ENCODE data around the gene HBB.

DNA sequence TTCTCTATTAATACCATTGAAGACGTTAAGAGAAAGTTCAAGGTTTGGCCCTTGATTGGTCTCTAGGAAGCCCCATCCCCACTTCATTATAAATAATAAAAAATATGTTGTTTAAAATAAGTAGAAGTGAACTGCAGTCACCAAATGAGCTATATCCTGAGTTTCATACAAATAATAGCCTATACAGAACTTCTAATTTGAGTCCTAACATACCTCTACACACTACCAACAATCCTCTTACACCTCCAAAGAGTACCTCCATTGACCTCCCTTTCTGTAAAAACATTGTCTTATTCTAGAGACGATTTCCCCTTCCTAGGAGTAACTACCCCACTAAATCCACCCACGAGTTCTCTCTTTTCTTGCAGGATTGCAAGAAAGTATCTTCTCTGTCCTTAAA lies 14.6 kb upstream of the HBB start:
- TF ChIP-seq SMC3 (conservative IDR thresholded peaks at IDR 0.05; ENCODE audit: poor library complexity) (no peak), TAF1 (IDR thresholded peaks at IDR 0.05; ENCODE audit: low read depth) (no peak), POLR2AphosphoS5 (IDR thresholded peaks at IDR 0.05) (no peak), MXI1 (conservative IDR thresholded peaks at IDR 0.05; ENCODE audit: poor library complexity, severe bottlenecking) (no peak), EP300 (conservative IDR thresholded peaks at IDR 0.05; ENCODE audit: poor library complexity, severe bottlenecking) (no peak), RAD21 (conservative IDR thresholded peaks at IDR 0.05) (no peak), EZH2 (IDR thresholded peaks at IDR 0.05; ENCODE audit: borderline replicate concordance, insufficient read depth, low read length, poor library complexity, severe bottlenecking) (no peak)
- TF ChIP-seq, protein P1, sequence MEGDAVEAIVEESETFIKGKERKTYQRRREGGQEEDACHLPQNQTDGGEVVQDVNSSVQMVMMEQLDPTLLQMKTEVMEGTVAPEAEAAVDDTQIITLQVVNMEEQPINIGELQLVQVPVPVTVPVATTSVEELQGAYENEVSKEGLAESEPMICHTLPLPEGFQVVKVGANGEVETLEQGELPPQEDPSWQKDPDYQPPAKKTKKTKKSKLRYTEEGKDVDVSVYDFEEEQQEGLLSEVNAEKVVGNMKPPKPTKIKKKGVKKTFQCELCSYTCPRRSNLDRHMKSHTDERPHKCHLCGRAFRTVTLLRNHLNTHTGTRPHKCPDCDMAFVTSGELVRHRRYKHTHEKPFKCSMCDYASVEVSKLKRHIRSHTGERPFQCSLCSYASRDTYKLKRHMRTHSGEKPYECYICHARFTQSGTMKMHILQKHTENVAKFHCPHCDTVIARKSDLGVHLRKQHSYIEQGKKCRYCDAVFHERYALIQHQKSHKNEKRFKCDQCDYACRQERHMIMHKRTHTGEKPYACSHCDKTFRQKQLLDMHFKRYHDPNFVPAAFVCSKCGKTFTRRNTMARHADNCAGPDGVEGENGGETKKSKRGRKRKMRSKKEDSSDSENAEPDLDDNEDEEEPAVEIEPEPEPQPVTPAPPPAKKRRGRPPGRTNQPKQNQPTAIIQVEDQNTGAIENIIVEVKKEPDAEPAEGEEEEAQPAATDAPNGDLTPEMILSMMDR (IDR thresholded peaks at IDR 0.05; ENCODE audit: poor library complexity, severe bottlenecking): no peak
- TF ChIP-seq, protein P2, sequence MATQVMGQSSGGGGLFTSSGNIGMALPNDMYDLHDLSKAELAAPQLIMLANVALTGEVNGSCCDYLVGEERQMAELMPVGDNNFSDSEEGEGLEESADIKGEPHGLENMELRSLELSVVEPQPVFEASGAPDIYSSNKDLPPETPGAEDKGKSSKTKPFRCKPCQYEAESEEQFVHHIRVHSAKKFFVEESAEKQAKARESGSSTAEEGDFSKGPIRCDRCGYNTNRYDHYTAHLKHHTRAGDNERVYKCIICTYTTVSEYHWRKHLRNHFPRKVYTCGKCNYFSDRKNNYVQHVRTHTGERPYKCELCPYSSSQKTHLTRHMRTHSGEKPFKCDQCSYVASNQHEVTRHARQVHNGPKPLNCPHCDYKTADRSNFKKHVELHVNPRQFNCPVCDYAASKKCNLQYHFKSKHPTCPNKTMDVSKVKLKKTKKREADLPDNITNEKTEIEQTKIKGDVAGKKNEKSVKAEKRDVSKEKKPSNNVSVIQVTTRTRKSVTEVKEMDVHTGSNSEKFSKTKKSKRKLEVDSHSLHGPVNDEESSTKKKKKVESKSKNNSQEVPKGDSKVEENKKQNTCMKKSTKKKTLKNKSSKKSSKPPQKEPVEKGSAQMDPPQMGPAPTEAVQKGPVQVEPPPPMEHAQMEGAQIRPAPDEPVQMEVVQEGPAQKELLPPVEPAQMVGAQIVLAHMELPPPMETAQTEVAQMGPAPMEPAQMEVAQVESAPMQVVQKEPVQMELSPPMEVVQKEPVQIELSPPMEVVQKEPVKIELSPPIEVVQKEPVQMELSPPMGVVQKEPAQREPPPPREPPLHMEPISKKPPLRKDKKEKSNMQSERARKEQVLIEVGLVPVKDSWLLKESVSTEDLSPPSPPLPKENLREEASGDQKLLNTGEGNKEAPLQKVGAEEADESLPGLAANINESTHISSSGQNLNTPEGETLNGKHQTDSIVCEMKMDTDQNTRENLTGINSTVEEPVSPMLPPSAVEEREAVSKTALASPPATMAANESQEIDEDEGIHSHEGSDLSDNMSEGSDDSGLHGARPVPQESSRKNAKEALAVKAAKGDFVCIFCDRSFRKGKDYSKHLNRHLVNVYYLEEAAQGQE (IDR thresholded peaks at IDR 0.05; ENCODE audit: borderline replicate concordance): no peak

Measured in neural cell (in vitro differentiated cells).